Measurements from ENCODE around the gene LAMA2. TPM values are rescaled to one million over a fixed set of nuclear protein-coding genes. Genes with fewer than 3 reads are reported as not detected.

Gene LAMA2
- total and polyA plus RNA-seq, 2 of the 8 experiments (the other 6 are each of a cell fraction or from before 2014, with no cell fraction given): 1.3 to 3.8 TPM

- TF ChIP-seq SUZ12 (IDR thresholded peaks at IDR 0.05; ENCODE audit: low read length) (no peak), FOSL1 (IDR thresholded peaks at IDR 0.05; ENCODE audit: insufficient read depth, low read depth, low read length) (no peak), TAF7 (optimal IDR thresholded peaks at IDR 0.05; ENCODE audit: borderline replicate concordance, low read depth, low read length) (no peak)
Measured at GRCh38 chr6:129492260-129492659, 609.3 kb downstream of the LAMA2 start (continued).
